ENCODE data around the gene NUP93.

NUP93 gene

DNA sequence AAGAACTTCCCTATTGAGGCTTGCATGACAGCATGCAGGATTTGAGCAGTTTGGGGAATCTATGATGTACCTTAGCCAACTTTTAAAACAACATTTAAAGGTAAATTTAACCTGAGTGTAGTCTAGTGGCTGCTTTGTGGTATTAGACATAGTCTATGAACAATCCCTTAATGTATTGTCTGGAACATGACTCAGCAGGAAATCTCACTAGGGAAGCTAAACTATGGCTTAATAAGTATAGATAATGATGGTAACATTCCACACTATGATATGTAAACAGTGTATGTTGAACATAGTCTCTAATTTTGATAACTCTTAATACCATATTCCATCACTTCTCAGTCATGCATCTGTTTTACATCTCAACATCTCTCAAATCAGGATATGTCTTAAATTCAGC lies 83.0 kb downstream of the NUP93 start (continued):
- TF ChIP-seq SETDB1 (IDR thresholded peaks at IDR 0.05; ENCODE audit: insufficient read length, low read length) (no peak), KLF10 (tag by site-specific recombination; IDR thresholded peaks at IDR 0.05) (no peak)

DNA sequence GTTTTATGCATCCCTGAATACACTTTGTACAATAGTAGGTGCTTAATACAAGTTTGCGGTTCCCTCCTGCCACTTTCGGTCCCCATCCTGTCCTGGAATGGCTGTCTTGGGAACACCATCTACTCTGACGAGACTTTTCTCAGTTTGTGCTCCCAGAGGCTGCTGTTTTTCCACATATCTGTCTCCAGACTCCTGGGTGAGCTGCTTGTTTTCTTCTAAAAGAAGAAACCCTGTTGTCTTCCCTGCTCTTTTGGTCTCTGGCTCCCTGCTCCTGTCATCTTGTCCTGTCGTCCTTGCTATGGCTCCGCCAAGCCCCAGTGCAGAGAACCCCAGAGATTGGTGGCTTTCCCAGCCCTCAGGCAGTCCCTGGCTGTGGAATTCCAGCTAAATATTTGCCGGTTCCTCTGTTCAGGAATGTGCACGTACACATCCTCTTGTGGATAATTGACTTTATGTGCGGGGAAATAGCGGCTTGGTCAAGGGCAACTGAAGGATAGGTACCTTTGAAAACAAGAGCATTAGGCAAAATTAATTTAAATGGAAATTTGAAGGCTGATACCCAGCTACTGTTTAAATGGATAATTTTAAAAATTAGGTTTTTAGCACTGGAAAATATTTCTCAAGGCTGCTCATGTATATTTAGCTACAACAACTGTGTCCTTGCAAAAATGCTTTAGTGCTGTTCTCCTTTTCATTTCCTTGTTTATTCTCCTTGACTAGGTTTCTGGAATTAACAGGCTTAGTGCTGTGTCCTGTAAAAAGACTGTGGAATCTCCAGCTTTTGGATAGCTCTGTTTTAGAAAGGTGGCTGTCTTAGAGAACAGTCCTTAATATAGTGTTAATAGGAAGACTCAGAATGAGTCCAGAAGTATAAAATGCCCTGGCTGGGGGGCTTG lies 84.9 kb downstream of the NUP93 start:
- H3K27ac ChIP-seq (ENCODE audit: extremely low read depth, low read depth, low read length) = no peak overlapping the region
- H3K4me1 ChIP-seq (ENCODE audit: control insufficient read depth, insufficient read depth, low read length) = peaks cover 3% of the 10 kb centered on the region; the same call in 1 of the 2 replicates
- H3K4me3 ChIP-seq (ENCODE audit: low read depth, low read length) = no peak overlapping the region
- H3K9me3 ChIP-seq (ENCODE audit: control insufficient read depth, insufficient read depth, low read depth, low read length) = no peaks in the 10 kb centered on the region
- POLR2A ChIA-PET = interaction anchor here (1.2 kb wide), 1 partner anchor 118 kb away, joined by 3 read pairs; no protein-coding TSS in a partner anchor
- TF ChIP-seq KLF10 (tag by site-specific recombination; IDR thresholded peaks at IDR 0.05) = no peak
- no peak for TF ChIP-seq ZNF169 (tag by site-specific recombination; IDR thresholded peaks at IDR 0.05)
- TF ChIP-seq ZNF10 (tag by site-specific recombination; IDR thresholded peaks at IDR 0.05) = no peak
- TF ChIP-seq, protein P1, sequence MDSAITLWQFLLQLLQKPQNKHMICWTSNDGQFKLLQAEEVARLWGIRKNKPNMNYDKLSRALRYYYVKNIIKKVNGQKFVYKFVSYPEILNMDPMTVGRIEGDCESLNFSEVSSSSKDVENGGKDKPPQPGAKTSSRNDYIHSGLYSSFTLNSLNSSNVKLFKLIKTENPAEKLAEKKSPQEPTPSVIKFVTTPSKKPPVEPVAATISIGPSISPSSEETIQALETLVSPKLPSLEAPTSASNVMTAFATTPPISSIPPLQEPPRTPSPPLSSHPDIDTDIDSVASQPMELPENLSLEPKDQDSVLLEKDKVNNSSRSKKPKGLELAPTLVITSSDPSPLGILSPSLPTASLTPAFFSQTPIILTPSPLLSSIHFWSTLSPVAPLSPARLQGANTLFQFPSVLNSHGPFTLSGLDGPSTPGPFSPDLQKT (IDR thresholded peaks at IDR 0.05; ENCODE audit: borderline replicate concordance, low read depth, low read length) = no peak
- TF ChIP-seq ZNF843 (tag by site-specific recombination; IDR thresholded peaks at IDR 0.05) = no peak
- no peak for TF ChIP-seq ZBTB1 (tag by site-specific recombination; IDR thresholded peaks at IDR 0.05)
- TF ChIP-seq, protein P2, sequence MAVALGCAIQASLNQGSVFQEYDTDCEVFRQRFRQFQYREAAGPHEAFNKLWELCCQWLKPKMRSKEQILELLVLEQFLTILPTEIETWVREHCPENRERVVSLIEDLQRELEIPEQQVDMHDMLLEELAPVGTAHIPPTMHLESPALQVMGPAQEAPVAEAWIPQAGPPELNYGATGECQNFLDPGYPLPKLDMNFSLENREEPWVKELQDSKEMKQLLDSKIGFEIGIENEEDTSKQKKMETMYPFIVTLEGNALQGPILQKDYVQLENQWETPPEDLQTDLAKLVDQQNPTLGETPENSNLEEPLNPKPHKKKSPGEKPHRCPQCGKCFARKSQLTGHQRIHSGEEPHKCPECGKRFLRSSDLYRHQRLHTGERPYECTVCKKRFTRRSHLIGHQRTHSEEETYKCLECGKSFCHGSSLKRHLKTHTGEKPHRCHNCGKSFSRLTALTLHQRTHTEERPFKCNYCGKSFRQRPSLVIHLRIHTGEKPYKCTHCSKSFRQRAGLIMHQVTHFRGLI (tag by site-specific recombination; IDR thresholded peaks at IDR 0.05) = no peak
- TF ChIP-seq, protein P3, sequence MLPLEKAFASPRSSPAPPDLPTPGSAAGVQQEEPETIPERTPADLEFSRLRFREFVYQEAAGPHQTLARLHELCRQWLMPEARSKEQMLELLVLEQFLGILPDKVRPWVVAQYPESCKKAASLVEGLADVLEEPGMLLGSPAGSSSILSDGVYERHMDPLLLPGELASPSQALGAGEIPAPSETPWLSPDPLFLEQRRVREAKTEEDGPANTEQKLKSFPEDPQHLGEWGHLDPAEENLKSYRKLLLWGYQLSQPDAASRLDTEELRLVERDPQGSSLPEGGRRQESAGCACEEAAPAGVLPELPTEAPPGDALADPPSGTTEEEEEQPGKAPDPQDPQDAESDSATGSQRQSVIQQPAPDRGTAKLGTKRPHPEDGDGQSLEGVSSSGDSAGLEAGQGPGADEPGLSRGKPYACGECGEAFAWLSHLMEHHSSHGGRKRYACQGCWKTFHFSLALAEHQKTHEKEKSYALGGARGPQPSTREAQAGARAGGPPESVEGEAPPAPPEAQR (tag by site-specific recombination; IDR thresholded peaks at IDR 0.05) = no peak
- TF ChIP-seq ZNF248 (tag by site-specific recombination; IDR thresholded peaks at IDR 0.05) = no peak
- TF ChIP-seq ZFP69B (tag by site-specific recombination; IDR thresholded peaks at IDR 0.05) = no peak
- TF ChIP-seq SCRT1 (tag by site-specific recombination; IDR thresholded peaks at IDR 0.05; ENCODE audit: borderline replicate concordance) = no peak
- TF ChIP-seq, protein P4, sequence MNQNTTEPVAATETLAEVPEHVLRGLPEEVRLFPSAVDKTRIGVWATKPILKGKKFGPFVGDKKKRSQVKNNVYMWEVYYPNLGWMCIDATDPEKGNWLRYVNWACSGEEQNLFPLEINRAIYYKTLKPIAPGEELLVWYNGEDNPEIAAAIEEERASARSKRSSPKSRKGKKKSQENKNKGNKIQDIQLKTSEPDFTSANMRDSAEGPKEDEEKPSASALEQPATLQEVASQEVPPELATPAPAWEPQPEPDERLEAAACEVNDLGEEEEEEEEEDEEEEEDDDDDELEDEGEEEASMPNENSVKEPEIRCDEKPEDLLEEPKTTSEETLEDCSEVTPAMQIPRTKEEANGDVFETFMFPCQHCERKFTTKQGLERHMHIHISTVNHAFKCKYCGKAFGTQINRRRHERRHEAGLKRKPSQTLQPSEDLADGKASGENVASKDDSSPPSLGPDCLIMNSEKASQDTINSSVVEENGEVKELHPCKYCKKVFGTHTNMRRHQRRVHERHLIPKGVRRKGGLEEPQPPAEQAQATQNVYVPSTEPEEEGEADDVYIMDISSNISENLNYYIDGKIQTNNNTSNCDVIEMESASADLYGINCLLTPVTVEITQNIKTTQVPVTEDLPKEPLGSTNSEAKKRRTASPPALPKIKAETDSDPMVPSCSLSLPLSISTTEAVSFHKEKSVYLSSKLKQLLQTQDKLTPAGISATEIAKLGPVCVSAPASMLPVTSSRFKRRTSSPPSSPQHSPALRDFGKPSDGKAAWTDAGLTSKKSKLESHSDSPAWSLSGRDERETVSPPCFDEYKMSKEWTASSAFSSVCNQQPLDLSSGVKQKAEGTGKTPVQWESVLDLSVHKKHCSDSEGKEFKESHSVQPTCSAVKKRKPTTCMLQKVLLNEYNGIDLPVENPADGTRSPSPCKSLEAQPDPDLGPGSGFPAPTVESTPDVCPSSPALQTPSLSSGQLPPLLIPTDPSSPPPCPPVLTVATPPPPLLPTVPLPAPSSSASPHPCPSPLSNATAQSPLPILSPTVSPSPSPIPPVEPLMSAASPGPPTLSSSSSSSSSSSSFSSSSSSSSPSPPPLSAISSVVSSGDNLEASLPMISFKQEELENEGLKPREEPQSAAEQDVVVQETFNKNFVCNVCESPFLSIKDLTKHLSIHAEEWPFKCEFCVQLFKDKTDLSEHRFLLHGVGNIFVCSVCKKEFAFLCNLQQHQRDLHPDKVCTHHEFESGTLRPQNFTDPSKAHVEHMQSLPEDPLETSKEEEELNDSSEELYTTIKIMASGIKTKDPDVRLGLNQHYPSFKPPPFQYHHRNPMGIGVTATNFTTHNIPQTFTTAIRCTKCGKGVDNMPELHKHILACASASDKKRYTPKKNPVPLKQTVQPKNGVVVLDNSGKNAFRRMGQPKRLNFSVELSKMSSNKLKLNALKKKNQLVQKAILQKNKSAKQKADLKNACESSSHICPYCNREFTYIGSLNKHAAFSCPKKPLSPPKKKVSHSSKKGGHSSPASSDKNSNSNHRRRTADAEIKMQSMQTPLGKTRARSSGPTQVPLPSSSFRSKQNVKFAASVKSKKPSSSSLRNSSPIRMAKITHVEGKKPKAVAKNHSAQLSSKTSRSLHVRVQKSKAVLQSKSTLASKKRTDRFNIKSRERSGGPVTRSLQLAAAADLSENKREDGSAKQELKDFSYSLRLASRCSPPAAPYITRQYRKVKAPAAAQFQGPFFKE (tag by site-specific recombination; IDR thresholded peaks at IDR 0.05; ENCODE audit: borderline replicate concordance) = no peak
- TF ChIP-seq ZXDB (tag by site-specific recombination; IDR thresholded peaks at IDR 0.05) = no peak
- TF ChIP-seq, protein P5, sequence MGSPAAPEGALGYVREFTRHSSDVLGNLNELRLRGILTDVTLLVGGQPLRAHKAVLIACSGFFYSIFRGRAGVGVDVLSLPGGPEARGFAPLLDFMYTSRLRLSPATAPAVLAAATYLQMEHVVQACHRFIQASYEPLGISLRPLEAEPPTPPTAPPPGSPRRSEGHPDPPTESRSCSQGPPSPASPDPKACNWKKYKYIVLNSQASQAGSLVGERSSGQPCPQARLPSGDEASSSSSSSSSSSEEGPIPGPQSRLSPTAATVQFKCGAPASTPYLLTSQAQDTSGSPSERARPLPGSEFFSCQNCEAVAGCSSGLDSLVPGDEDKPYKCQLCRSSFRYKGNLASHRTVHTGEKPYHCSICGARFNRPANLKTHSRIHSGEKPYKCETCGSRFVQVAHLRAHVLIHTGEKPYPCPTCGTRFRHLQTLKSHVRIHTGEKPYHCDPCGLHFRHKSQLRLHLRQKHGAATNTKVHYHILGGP (tag by site-specific recombination; IDR thresholded peaks at IDR 0.05) = no peak
- CTCF ChIA-PET = interaction anchor here (0.7 to 1.8 kb wide), 3 partner anchors 10 to 183 kb away, joined by 3 to 7 read pairs (median 7); no protein-coding TSS in a partner anchor
- H3K36me3 ChIP-seq (ENCODE audit: control insufficient read depth in 2 of 2, insufficient read depth in 1 of 2, low read length in 2 of 2) = peaks cover 0 to 8% of the 10 kb centered on the region in 2 experiments; a peak in 2 of 3 replicates

Data from HEK293 (cell line).